Muscle of arm (tissue), 12 donors: ENCODE results near the gene CEP131. TPM values are rescaled to one million over a fixed set of nuclear protein-coding genes. Genes with fewer than 3 reads are reported as not detected.
A peak's percentile ranks its signal among the peaks of the same experiment; 100 is the strongest.

Source experiments
- DNase-seq: peaks from one replicate; pipeline ENCODE4 v3.0.0-alpha.2; 2013
- polyA plus RNA-seq, 12 donors: library from polyadenylated mRNA; unstranded; fragments of 120-200 nt; gene quantifications; one replicate each; pipeline ENCODE4 v1.2.1, GENCODE V29; 2013; ENCODE audit not compliant: insufficient read length in 12 of 12

The CEP131 gene
- polyA plus RNA-seq, 12 donors = 4.7 to 15.4 (median 8.1) TPM; not detected in 1

DNA sequence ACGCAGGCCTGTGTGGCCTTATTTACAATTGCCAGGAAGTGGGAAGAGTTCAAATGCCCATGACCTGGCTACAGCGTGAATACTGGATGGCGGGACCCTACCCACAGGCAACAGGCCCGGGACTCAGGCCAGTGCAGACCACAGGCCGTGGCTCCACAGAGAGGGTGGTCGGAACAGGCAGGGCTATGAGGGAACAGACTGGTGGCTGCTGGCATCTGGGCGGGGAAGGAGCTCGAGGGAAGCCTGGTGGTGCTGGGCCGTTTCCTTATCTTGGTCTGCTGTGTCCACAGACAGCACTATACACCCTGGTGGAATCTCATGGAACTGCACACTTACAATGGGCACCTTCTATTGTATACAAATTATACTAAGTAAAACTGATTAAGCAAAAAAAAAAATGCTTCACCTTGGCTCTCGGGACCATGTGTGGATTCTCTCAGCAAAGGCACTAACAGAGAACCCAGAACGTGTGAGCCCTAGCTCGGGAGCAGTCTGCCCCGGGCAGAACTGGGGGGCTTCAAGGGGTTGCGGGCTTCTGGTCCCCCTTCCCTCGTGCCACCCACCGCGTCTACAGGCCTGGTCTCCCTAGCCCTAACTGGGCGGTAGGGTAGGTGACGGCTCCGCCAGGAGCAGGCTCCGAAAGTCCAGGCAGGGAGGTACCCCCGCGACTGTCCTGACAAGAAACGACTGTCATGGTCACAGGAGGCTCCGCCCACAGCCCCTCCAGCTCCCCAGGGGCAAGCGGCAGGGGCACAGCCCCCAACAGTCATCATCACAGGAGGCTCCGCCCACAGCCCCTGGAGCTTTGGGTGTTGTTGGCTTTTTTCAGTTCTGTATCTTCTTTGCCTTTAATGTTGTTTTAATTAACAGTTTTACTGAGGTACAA lies 21.8 kb downstream of the CEP131 start:
- DNase-seq = peak; percentile 67

DNA sequence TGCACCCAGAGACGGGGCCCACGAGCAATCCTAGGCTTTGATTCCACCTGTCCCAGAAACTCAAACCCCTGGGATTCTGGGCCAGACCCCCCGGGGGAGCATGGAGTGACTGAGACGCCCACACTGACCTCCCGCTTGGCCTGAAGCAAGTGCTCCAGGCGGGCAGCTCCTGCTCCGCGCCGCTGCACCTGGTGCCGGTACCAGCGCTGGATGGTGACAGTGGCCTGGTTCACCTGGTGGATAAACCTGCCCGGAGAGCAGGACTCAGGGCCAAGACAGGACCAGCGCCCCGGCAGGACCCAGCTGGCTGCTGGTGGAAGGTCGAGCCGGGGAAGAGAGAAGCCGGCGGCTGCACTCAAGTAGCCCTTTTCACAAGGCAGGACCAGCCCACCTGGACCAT lies 22.6 kb downstream of the CEP131 start:
- DNase-seq = no peak

DNA sequence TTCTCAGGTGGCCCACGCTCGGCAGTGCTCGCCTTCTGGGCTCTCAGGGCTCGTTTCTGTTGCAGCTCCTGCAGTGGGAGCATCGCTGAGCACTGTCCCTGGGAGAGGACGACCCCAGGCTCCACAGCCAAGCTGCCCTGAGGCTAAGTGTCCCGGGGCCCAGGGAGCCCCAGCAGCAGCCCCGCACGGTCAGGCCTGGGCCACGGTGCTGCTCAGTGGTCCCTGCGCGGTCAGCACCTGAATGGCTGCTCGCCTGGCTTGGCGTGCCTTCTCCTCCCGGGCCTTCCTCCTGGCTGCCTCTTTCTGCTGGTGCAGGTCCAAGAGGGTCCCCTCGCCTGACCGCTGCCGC lies 23.3 kb downstream of the CEP131 start:
- no peak for DNase-seq

DNA sequence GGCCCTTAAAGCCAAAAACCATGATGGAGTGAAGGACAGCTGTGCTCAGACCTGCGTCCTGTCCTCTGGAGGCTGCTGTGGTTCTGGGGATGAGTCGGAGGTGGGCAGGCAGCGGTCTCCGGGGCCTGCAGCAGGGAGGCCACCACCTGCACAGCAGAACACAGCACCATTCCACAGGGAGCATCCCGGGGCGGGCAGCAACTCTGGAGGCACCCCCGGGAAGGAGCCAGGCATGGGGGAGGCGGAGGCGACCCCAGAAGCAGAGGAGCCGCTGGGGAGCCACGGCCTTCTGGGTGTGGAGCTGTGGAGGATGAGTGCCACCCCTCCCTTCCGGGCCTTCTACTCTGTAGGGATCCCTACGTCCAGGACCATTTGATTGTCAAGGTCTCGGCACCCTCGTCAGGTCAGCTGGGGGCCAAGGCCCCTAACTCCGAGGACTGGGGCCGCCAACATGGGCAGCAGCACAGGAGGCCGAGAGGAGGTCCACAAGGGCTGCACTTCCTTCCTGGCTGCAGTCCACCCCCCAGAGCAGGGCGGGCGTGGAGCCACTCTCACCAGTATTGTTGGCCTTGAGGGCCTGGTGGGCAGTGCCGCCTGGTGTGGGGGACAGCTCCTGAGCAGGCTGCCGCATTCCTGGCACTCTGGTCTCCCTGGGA lies 23.8 kb downstream of the CEP131 start:
- no peak for DNase-seq

- DNase-seq = no peak
Measured at GRCh38 chr17:81197831-81198490, 24.8 kb downstream of the CEP131 start.

DNA sequence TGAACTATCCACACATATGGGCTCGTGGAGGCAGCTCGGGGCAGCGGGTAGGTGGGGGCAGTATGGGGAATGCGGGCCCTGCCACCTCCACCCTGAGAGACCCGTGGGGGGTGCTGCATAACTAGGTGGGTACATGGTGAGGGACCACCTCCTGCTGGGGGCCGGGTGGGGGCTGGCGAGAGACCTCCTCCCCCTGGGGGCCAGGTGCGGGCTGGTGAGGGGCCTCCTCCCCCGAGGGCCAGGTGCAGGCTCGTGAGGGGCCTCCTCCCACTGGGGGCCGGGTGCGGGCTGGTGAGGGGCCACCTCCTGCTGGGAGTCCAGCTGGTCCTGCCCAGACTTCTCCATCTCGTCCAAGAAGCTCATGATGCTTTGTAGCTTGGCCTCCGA lies 25.4 kb downstream of the CEP131 start:
- DNase-seq = no peak

GRCh38 chr17:81196505-81197408 lies 26.0 kb downstream of the CEP131 start:
- no peak for DNase-seq

GRCh38 chr17:81195941-81196495 lies 26.7 kb downstream of the CEP131 start:
- DNase-seq = no peak

- no peak for DNase-seq
Measured at GRCh38 chr17:81194941-81195901, 27.5 kb downstream of the CEP131 start.

GRCh38 chr17:81194225-81194760 lies 28.5 kb downstream of the CEP131 start:
- no peak for DNase-seq

GRCh38 chr17:81193470-81194224 lies 29.1 kb downstream of the CEP131 start:
- DNase-seq = no peak

GRCh38 chr17:81193051-81193410 lies 29.7 kb downstream of the CEP131 start:
- DNase-seq = no peak

- DNase-seq = no peak
Measured at GRCh38 chr17:81192386-81193050, 30.2 kb downstream of the CEP131 start.

- DNase-seq = no peak
Measured at GRCh38 chr17:81191646-81192045, 31.1 kb downstream of the CEP131 start.

GRCh38 chr17:81191116-81191515 lies 31.6 kb downstream of the CEP131 start:
- DNase-seq = no peak

- no peak for DNase-seq
Measured at GRCh38 chr17:81190591-81190990, 32.2 kb downstream of the CEP131 start.

DNA sequence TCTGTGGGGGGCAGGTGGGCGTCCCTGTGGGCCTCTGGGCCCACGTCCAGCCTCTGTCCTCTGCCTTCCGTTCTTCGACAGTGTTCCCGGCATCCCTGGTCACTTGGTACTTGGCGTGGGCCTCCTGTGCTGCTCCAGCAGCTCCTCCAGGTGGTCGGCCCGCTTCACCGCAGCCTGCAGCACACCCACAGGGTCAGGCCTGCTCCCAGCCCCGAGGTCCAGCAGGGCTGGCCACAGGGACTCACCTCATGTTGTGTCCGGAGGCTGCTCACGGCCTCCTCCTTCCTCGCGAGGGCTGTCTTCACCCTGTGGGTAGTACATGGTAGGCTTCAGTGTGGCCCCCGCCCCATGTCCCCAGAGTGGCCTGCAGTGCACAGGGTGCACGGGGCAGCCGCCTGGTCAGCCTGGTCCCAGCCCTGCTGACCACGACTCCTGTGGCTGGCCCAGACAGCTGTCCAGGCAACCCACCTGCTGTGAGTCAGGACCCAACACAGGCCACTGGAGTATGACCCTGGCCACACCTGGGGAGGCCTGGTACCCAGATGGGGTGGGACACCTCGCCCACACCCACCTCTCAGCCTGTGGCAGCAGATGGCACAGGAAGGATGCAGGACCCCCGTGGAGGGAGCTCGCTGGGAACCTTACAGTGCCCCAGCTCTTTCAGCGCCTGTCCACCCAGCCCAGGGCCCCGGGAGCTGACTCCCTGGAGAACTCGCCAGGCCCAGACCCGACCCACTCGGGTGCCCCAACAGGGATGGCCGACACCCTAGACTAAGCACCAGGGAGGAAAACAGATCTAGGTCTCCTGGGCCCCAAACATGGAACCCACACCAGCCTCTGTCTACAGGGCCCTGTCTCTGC lies 32.9 kb downstream of the CEP131 start:
- no peak for DNase-seq

DNA sequence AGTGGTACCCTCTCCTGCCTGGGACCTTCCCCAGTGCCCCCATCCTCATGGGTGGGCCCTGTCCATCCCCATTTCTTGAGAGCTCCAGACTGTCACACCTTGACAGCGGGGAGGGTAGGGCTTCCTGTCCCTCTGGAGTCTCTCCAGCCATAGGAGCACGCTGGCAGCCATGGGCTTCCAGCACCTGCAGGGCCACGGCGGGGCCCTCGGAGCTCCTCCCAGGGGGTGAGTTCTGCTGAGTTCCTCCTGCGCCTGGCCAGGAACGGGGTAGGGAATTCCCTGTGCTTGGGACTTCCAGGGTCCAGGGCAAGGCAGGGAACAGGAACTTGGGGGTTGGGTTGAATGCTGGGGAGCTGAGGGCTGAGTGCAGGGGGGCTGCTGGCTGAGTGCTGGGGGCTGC lies 33.7 kb downstream of the CEP131 start:
- no peak for DNase-seq
